Measurements from ENCODE around the gene PLXDC1.

Gene PLXDC1

GRCh38 chr17:39166437-39167335 is 15.2 kb upstream of the PLXDC1 start:
- TF ChIP-seq SIN3A (IDR thresholded peaks at IDR 0.05; ENCODE audit: borderline replicate concordance, insufficient read depth, low read length), result no peak
- no peak for TF ChIP-seq FOXP2 (optimal IDR thresholded peaks at IDR 0.05; ENCODE audit: borderline replicate concordance, extremely low read depth, extremely low read length, insufficient read depth)
- no peak for TF ChIP-seq REST (IDR thresholded peaks at IDR 0.05; ENCODE audit: insufficient read depth in 1 of 2, low read depth in 2 of 2, low read length in 2 of 2)
- TF ChIP-seq TAF1 (IDR thresholded peaks at IDR 0.05; ENCODE audit: borderline replicate concordance, insufficient read depth, low read length), result no peak
- no peak for TF ChIP-seq POLR2AphosphoS5 (IDR thresholded peaks at IDR 0.05; ENCODE audit: low read depth, low read length)

GRCh38 chr17:39165841-39166349 is 14.5 kb upstream of the PLXDC1 start, which contains the start of gene ARL5C:
TSS of gene ARL5C (minus strand) at chr17:39166161. CDS start at chr17:39165760, 401 bp downstream.
- TF ChIP-seq SIN3A (IDR thresholded peaks at IDR 0.05; ENCODE audit: borderline replicate concordance, insufficient read depth, low read length), result no peak
- TF ChIP-seq FOXP2 (optimal IDR thresholded peaks at IDR 0.05; ENCODE audit: borderline replicate concordance, extremely low read depth, extremely low read length, insufficient read depth), result no peak
- TF ChIP-seq REST (IDR thresholded peaks at IDR 0.05; ENCODE audit: insufficient read depth in 1 of 2, low read depth in 2 of 2, low read length in 2 of 2), result no peak
- TF ChIP-seq TAF1 (IDR thresholded peaks at IDR 0.05; ENCODE audit: borderline replicate concordance, insufficient read depth, low read length), result no peak
- no peak for TF ChIP-seq POLR2AphosphoS5 (IDR thresholded peaks at IDR 0.05; ENCODE audit: low read depth, low read length)

- TF ChIP-seq SIN3A (IDR thresholded peaks at IDR 0.05; ENCODE audit: borderline replicate concordance, insufficient read depth, low read length) (no peak), POLR2AphosphoS5 (IDR thresholded peaks at IDR 0.05; ENCODE audit: low read depth, low read length) (no peak), TAF1 (IDR thresholded peaks at IDR 0.05; ENCODE audit: borderline replicate concordance, insufficient read depth, low read length) (no peak), FOXP2 (optimal IDR thresholded peaks at IDR 0.05; ENCODE audit: borderline replicate concordance, extremely low read depth, extremely low read length, insufficient read depth) (no peak), REST (IDR thresholded peaks at IDR 0.05; ENCODE audit: insufficient read depth in 1 of 2, low read depth in 2 of 2, low read length in 2 of 2) (no peak)
These were observed 13.9 kb upstream of the PLXDC1 start for GRCh38 chr17:39165178-39165840.

GRCh38 chr17:39164675-39165143 is 13.3 kb upstream of the PLXDC1 start:
- no peak for TF ChIP-seq POLR2AphosphoS5 (IDR thresholded peaks at IDR 0.05; ENCODE audit: low read depth, low read length)
- no peak for TF ChIP-seq SIN3A (IDR thresholded peaks at IDR 0.05; ENCODE audit: borderline replicate concordance, insufficient read depth, low read length)
- no peak for TF ChIP-seq FOXP2 (optimal IDR thresholded peaks at IDR 0.05; ENCODE audit: borderline replicate concordance, extremely low read depth, extremely low read length, insufficient read depth)
- no peak for TF ChIP-seq REST (IDR thresholded peaks at IDR 0.05; ENCODE audit: insufficient read depth in 1 of 2, low read depth in 2 of 2, low read length in 2 of 2)
- TF ChIP-seq TAF1 (IDR thresholded peaks at IDR 0.05; ENCODE audit: borderline replicate concordance, insufficient read depth, low read length), result no peak
